Activated naive CD4-positive, alpha-beta T cell (primary cell): Measurements from ENCODE around the gene DNAJB8.

Experiments used
- DNase-seq, 4 experiments: peaks; one replicate each; lab custom pipeline; 2025; lab: John Stamatoyannopoulos, UW

The DNAJB8 gene

GRCh38 chr3:128442949-128443348 lies 23.7 kb downstream of the DNAJB8 start:
- DNase-seq = no peak

- no peak for DNase-seq
Observed at GRCh38 chr3:128442070-128442469, 24.6 kb downstream of the DNAJB8 start.

- DNase-seq = no peak
Observed at GRCh38 chr3:128439226-128439625, 27.5 kb downstream of the DNAJB8 start.

GRCh38 chr3:128438488-128439072 lies 28.1 kb downstream of the DNAJB8 start:
- no peak for DNase-seq

GRCh38 chr3:128436214-128436613 lies 30.5 kb downstream of the DNAJB8 start:
- no peak for DNase-seq

GRCh38 chr3:128435561-128435960 lies 31.1 kb downstream of the DNAJB8 start:
- DNase-seq = no peak

GRCh38 chr3:128435058-128435457 lies 31.6 kb downstream of the DNAJB8 start:
- DNase-seq = no peak

GRCh38 chr3:128434524-128434923 lies 32.2 kb downstream of the DNAJB8 start:
- no peak for DNase-seq

- DNase-seq = no peak
Observed at GRCh38 chr3:128433837-128434165, 32.9 kb downstream of the DNAJB8 start.

GRCh38 chr3:128432971-128433836 lies 33.5 kb downstream of the DNAJB8 start:
- no peak for DNase-seq

GRCh38 chr3:128432301-128432970 lies 34.3 kb downstream of the DNAJB8 start:
- DNase-seq = no peak

GRCh38 chr3:128431803-128432300 lies 34.8 kb downstream of the DNAJB8 start:
- DNase-seq = no peak

- no peak for DNase-seq
Observed at GRCh38 chr3:128430731-128431130, 36.0 kb downstream of the DNAJB8 start.

GRCh38 chr3:128430301-128430700 lies 36.4 kb downstream of the DNAJB8 start:
- no peak for DNase-seq

- DNase-seq = no peak
Observed at GRCh38 chr3:128429751-128430150, 36.9 kb downstream of the DNAJB8 start.

- DNase-seq = no peak
Observed at GRCh38 chr3:128429275-128429674, 37.4 kb downstream of the DNAJB8 start.

- DNase-seq = no peak
Observed at GRCh38 chr3:128427872-128428822, 38.5 kb downstream of the DNAJB8 start.

GRCh38 chr3:128427175-128427857 lies 39.4 kb downstream of the DNAJB8 start:
- no peak for DNase-seq

- peak; percentile 10 to 51 (median 23) for DNase-seq
Observed at GRCh38 chr3:128426128-128426921, 40.4 kb downstream of the DNAJB8 start.

GRCh38 chr3:128425846-128426127 lies 40.9 kb downstream of the DNAJB8 start:
- no peak for DNase-seq
